ENCODE results near the gene HIF1AN. TPM values are rescaled to one million over a fixed set of nuclear protein-coding genes. Genes with fewer than 3 reads are reported as not detected.

Gene HIF1AN
- total RNA-seq, 4 donors from 2014 or later = 12.8 to 47.2 (median 21.7) TPM

- peaks cover 15 to 26% (median 16%) of the 10 kb centered on the region in 4 donors for H3K4me1 ChIP-seq
- H3K36me3 ChIP-seq = peaks cover 0 to 37% (median 9%) of the 10 kb centered on the region in 4 donors
Observed at GRCh38 chr10:100537475-100537874, 1.7 kb downstream of the HIF1AN start.

GRCh38 chr10:100544950-100545349 is 9.2 kb downstream of the HIF1AN start:
- TF ChIP-seq POLR2A (IDR thresholded peaks at IDR 0.05) = no peak
- no peak for TF ChIP-seq CTCF (IDR thresholded peaks at IDR 0.05)
- no peak for TF ChIP-seq POLR2AphosphoS5 (IDR thresholded peaks at IDR 0.05)
- no peak for TF ChIP-seq EP300 (IDR thresholded peaks at IDR 0.05; ENCODE audit: low read depth)
- intact Hi-C loops (cut with DNase I; ENCODE audit: low total_unique reads) = no loop called here
- WGBS, 2 donors (ENCODE audit: low coverage in 1 of 2) = 92 to 95% methylated on average over 4 to 5 of the region's 5 CpGs
- Histone ChIP-seq H3K4me1 (no peaks in the 10 kb centered on the region), H3K4me3 (no peak overlapping the region), H3K36me3 (peaks cover 0 to 73% (median 27%) of the 10 kb centered on the region in 4 donors), H3K9me3 (no peaks in the 10 kb centered on the region), H3K27ac (no peak overlapping the region), H3K27me3 (no peaks in the 10 kb centered on the region)
- no peak for DNase-seq
- in situ Hi-C loops (cut with MboI; ENCODE audit: low pct_ligation_motif_present in 1 of 4, low pct_unique_long_range_greater_than_20kb in 1 of 4, low sequenced_read_pairs in 3 of 4) = no loop called here

More at GRCh38 chr10:100537475-100537874, 1.7 kb downstream of the HIF1AN start:
- no peak for TF ChIP-seq POLR2AphosphoS5 (IDR thresholded peaks at IDR 0.05)
- no peak for TF ChIP-seq EP300 (IDR thresholded peaks at IDR 0.05; ENCODE audit: low read depth)
- no peak for TF ChIP-seq POLR2A (IDR thresholded peaks at IDR 0.05)
- TF ChIP-seq CTCF (IDR thresholded peaks at IDR 0.05) = no peak
- Histone ChIP-seq H3K27me3 (no peaks in the 10 kb centered on the region), H3K9me3 (no peaks in the 10 kb centered on the region), H3K4me3 (no peak overlapping the region), H3K27ac (no peak overlapping the region)
- in situ Hi-C loops (cut with MboI; ENCODE audit: low pct_ligation_motif_present in 1 of 4, low pct_unique_long_range_greater_than_20kb in 1 of 4, low sequenced_read_pairs in 3 of 4) = no loop called here
- intact Hi-C loops (cut with DNase I; ENCODE audit: low total_unique reads) = no loop called here
- DNase-seq = no peak
- 87 to 90% methylated on average over 4 of the region's 4 CpGs for WGBS, 2 donors (ENCODE audit: low coverage in 1 of 2)

- in situ Hi-C loops (cut with MboI; ENCODE audit: low pct_ligation_motif_present in 1 of 4, low pct_unique_long_range_greater_than_20kb in 1 of 4, low sequenced_read_pairs in 3 of 4) = loop anchor here in 1 of 4 donors (25.0 kb wide), 1 partner anchor 311 kb away; no protein-coding TSS in a partner anchor
- TF ChIP-seq EP300 (IDR thresholded peaks at IDR 0.05; ENCODE audit: low read depth) = no peak
- no peak for TF ChIP-seq POLR2AphosphoS5 (IDR thresholded peaks at IDR 0.05)
- TF ChIP-seq CTCF (IDR thresholded peaks at IDR 0.05) = no peak
- TF ChIP-seq POLR2A (IDR thresholded peaks at IDR 0.05) = no peak
- Histone ChIP-seq H3K36me3 (peaks cover 0 to 31% (median 15%) of the 10 kb centered on the region in 4 donors), H3K4me3 (no peak overlapping the region), H3K4me1 (peaks cover 0 to 17% (median 4%) of the 10 kb centered on the region in 4 donors), H3K9me3 (no peaks in the 10 kb centered on the region), H3K27ac (no peak overlapping the region), H3K27me3 (no peaks in the 10 kb centered on the region)
- DNase-seq = no peak
- WGBS, 2 donors (ENCODE audit: low coverage in 1 of 2) = 51 to 82% methylated on average over 3 to 4 of the region's 4 CpGs
- intact Hi-C loops (cut with DNase I; ENCODE audit: low total_unique reads) = no loop called here
Observed at GRCh38 chr10:100551196-100551595, 15.5 kb downstream of the HIF1AN start.

- in situ Hi-C loops (cut with MboI; ENCODE audit: low pct_ligation_motif_present in 1 of 4, low pct_unique_long_range_greater_than_20kb in 1 of 4, low sequenced_read_pairs in 3 of 4) = loop anchor here in 1 of 4 donors (25.0 kb wide), 1 partner anchor 311 kb away; no protein-coding TSS in a partner anchor
- DNase-seq = no peak
- Histone ChIP-seq H3K27ac (no peak overlapping the region), H3K4me1 (peaks cover 0 to 17% (median 4%) of the 10 kb centered on the region in 4 donors), H3K36me3 (peaks cover 0 to 31% (median 13%) of the 10 kb centered on the region in 4 donors), H3K9me3 (no peaks in the 10 kb centered on the region), H3K4me3 (no peak overlapping the region), H3K27me3 (no peaks in the 10 kb centered on the region)
- TF ChIP-seq POLR2AphosphoS5 (IDR thresholded peaks at IDR 0.05) = no peak
- TF ChIP-seq EP300 (IDR thresholded peaks at IDR 0.05; ENCODE audit: low read depth) = no peak
- TF ChIP-seq CTCF (IDR thresholded peaks at IDR 0.05) = no peak
- no peak for TF ChIP-seq POLR2A (IDR thresholded peaks at IDR 0.05)
- intact Hi-C loops (cut with DNase I; ENCODE audit: low total_unique reads) = no loop called here
- 81% methylated on average over 5 of the region's 5 CpGs; no CpG with 5 or more reads in 1 of the 2 donors for WGBS, 2 donors (ENCODE audit: low coverage in 1 of 2)
Observed at GRCh38 chr10:100551738-100552137, 16.0 kb downstream of the HIF1AN start.

Data from transverse colon (tissue), 4 donors.